RPMI8226 (cell line): Measurements from ENCODE around the gene OVAAL.

Source experiments
- DNase-seq: peaks from one replicate; pipeline ENCODE4 v3.0.0-alpha.2; 2015

OVAAL gene

DNA sequence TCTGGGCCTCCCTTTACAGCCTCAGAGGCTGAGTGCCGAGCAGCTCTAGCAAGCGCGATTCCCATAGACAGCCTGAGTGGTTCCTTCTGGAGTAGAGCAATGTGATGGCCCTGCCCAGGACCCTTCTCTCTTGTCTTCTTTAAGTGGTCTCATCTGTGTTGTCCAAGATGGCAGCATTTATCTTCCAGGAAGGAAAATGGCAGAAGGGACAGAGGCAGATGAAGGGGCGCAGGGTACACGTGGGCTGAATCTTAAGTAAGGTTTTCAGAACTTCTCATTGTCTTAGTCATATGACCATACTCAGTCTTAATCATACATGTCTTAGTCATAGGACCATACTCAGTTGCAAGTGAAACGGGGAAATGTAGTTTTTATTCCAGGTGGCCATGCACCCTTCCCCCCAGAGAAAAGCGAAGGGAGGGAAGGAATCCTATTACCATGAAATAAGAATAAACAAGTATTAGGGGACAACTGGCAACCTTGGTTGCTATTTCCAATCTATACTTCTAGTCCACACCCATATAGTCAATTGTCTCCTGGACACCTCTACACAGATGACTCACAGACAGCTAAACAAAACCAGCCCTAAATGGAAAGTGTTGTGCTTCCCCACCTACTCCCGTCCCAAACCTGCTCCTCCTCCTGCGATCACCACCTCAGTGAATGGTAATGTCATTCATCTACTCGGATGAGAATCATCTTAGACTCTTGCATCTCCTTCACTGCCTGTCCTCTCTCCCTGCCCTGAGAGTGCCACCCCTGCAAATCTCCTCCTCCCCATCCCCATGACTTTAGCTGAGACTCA lies 13.3 kb downstream of the OVAAL start:
- no peak for DNase-seq

DNA sequence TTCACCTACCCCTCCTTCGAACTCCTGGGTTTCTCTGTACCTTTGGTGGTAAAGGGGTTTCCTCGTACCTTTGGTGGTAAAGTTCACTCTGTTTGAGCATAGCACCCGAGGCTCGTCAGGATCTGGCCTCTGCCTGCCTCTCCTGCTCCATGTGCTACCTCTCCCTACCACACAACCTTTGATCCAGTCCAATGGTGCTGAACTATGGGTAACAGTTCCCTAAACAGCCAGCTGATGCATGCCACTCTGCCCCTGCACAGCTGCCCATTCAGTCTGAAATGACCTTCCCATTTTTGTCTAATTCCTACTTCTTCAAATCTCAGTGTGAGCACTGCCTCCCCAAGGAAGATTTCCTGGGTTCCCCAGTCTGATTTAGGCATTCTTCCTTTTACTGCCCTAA lies 14.0 kb downstream of the OVAAL start:
- DNase-seq: no peak

DNA sequence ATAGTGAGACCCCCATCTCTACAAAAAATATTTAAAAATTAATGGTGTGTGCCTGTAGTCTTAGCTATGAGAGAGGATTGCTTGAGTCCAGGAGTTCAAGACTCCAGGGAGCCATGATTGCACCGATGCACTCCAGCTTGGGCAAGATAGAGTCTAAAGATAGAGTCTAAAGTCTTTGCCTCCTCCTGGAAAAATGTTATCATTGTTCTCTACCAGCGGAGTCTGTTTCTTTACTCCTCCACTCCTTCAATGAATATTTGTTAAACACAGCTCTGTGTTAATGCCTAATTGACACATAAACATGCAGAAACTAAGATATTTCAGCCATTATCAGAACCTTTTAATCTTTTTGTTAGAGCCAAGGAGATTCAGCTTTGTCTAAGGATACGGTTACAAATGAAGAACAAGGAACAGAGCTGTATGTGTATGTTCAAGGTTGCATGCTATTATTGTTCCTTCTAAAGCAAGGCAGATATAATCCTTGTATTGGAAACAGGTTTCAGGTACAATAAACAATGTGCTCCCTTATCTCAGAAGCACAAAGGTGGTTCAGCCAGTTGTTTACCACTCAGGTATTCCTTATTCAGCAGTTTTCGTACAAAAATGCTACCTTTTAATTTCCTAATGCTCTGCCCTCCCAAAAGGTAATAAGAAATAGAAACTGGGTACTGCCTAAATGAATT lies 15.4 kb downstream of the OVAAL start:
- DNase-seq: peak; percentile 18

GRCh38 chr1:180577361-180577760 lies 18.6 kb downstream of the OVAAL start:
- no peak for DNase-seq

DNA sequence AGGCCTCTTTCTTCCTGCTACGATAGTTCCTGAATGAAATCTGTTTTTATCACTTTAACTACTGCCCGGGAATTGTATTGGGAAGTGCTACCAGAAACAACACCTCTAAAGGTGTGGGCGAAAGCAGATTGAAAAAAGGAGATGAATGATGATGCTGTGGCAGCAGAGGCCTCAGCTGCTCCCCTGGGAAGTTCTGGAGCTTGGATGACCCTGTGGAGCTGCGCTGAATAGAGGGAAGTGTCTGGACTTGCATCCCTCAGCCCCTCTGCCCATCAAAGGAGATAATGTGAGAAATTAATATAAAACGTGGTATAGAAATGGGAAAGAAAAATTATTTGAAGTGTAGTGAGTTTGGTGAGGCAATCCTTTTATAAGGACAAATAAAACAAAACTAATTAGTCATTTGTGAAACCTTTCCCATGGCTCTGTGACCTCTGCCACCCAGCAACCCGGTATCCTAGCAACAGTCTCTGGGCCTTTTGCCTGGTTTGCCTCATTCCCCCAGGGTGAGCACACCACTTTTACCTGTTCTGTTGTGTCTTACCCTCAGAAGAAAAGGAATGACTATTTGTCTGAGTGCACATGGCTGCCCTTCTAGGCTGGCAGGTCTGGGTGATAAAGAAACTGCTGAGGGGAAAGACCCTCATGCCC lies 21.3 kb downstream of the OVAAL start:
- peak; percentile 18 for DNase-seq

DNA sequence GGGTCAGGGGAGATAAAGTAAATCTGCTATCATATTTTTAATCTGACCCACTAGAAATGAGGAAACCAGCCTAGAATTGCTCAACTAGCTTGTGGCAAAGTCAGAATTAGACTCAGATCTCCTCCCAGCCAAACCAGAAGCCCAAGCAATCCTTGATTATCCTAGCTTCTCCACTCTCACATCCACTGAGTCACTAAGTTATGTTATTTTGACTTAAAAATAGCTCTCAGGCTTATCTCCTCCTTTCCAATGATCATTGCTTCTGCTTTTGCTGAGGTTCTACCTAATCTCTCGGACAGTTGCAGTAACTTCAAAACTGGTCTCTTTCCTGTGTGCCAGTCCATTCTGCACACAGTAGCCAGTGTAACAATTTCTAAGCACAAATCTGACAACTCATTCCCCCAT lies 22.9 kb downstream of the OVAAL start:
- no peak for DNase-seq

DNA sequence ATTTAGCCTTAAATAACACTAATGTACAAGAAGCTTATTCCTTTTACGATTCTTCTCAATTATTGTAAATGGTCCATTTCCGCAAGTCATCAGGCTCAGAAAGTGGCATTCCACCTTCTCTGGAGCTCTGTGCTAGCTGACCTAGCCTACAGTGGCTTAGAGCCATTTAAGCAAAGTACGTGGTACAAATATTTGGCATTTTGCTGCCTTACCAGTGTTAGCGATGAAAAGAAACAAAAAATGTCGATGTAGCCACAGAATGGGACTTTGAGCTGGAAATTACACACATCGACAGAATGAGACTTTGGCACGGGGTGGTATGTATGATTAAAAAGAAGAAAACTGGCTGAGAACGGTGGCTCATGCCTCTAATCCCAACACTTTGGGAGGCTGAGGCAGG lies 26.1 kb downstream of the OVAAL start:
- no peak for DNase-seq

DNA sequence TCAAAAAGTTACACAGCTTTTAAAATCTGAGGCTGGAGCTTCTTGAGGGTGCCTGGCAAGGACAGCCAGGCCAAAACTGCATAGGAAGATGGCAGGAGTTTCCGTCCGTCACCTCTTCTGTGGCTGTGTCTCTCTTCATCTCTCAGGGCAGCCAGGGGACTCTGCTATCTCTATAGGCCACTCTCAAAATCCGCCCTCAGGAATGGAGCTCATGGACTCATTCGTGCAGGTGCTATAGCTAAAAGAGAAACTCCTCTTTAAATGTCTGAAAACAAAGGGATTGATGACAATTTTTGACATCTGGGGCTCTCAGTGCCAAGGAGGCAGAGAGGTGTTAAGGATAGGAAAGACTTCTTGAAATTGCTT lies 27.2 kb downstream of the OVAAL start:
- no peak for DNase-seq

GRCh38 chr1:180586671-180587155 lies 27.9 kb downstream of the OVAAL start:
- DNase-seq: no peak

DNA sequence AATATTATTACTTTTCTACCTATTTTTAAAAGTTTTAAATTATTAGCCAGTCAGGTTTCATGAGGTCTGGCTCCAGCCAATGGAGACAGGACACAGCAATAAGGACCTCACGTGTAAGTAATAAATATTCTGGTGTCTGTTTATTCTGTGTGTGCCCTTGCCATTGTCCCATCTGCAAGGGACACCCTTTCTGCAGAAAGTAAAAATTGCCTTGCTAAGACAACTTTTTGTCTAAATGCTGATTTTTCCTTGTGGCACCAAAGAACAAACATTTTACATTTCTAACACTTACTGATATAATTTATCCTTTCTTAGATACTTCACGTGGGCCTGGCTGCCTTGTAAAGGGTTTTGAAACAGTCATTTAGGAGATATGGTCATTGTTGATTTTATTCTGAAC lies 29.4 kb downstream of the OVAAL start:
- no peak for DNase-seq

DNA sequence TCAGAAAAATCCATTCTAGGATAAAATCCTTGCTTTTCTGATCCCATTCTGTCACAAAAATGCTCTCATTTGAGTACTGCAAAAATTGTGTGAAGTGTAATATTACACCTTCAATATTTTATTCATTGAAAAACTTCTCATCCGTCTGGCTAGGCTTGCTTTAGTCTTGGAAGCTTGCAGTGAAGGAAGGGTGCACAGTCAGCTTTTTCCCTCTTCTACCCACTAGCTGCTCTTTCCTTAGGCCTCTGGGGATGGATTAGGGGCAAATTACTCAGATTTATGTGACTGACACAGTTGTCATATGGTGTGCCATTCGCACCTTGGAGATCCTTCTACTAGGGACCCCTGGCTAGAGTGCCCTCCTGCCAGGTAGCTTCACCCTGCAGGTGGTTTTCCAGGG lies 32.1 kb downstream of the OVAAL start:
- DNase-seq: no peak

DNA sequence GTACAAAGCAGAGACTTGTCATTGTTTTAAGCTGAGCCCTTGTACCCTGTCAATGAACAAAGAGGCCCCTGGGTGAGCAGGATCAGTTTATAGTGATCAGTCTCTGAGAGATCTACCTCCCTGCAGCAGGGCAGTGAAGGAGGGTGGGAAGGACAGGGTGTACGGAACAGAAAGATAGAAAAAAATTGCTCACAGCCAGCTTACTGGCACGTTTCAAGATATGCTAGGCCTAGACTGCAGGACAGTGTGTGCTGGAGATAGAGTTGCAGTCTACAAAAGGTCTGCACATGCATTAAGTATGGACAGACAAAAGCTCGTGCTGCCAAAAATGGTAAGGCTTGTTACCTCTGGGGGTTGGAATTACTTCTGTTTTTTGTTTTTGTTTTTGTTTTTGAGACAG lies 34.6 kb downstream of the OVAAL start:
- DNase-seq: no peak

- DNase-seq: no peak
These were observed 36.0 kb downstream of the OVAAL start for GRCh38 chr1:180594723-180595122.

- DNase-seq: no peak
These were observed 37.2 kb downstream of the OVAAL start for GRCh38 chr1:180595966-180596365.

DNA sequence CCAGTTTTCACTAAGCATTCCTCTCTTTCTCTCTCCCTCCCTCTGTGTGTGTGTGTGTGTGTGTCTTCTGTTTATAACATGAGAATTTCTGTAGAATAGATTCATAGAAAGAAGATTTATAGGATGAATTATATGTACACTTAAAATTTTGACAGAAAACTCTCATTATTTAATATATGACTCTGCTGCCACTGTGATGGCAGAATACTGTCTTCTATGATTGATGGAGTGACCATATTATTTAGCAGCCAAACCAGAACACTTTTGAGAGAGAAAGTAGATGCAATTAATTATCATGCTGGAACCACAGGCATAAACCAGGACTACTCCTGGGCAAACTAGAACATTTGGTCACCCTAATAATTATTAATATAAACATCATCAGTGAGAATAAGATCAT lies 38.8 kb downstream of the OVAAL start:
- DNase-seq: no peak

DNA sequence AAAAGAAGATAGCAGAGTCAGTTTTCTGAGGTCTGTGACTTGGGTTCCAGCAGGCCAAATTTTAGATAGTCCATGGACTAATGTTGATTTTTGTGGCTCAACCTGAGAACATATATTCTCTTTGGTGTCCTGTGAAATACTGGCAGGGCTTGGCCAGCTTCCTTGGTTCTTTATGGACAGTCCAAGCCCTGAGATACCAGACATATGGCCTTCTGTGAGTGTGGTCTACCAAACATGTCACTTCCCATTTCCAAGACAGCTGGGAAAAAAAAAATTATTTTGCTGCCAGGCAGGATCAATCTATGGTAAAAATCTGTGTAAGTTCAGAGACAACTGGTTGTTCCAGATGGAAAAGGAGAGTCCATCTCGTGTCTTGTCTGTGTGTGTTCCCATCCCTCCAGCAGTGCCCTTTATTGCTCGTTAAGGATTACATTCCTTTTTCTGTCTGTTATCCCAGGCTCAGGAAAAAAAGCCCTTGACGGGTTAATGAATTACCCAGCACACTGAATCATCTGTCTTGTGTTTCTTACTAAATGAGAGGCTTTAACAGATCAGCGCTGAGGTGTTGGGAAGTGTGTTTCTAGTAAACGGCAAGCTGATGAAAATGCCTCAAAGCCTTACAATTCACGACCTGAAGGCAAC lies 39.7 kb downstream of the OVAAL start:
- DNase-seq: no peak

DNA sequence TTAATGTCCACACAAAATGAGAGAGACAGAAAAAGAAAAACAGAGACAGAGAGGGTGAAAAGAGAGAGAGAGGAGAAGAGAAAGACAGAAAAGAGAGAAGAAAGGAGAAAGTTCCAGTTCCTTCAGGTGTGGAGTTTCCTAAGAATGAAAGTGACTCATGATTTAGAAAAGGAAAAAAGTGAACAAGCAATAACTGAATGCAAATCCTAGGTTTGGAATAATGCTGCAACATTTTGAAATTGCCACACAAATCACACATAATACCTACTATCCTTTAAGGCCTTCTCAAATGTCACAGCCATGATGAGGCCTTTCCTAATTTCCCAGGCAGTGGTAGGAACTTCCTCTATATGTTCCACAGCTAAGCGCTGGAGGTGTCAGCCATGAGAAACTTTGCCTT lies 41.6 kb downstream of the OVAAL start:
- no peak for DNase-seq

GRCh38 chr1:180601512-180601911 lies 42.7 kb downstream of the OVAAL start:
- DNase-seq: no peak

GRCh38 chr1:180603223-180603849 lies 44.6 kb downstream of the OVAAL start:
- DNase-seq: no peak

GRCh38 chr1:180603850-180604226 lies 45.1 kb downstream of the OVAAL start:
- no peak for DNase-seq

DNA sequence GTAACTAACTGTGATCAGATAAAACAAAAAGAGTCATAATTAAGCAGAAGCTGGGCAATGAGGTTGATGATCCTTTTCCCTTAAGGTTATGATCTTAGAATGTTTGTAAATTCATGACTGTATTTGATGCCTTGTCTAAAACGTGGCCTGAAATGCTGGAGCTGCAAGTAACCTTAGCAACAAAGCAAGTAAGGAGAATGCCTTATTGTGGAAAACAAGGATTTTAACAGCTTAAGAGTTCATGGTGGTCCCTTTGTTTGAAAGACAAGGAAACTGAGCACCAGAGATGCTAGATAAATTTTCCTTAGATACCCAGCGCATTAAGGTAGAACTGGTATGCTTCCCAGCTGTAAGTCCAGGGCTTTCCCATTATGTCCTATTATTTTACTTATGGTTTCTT lies 47.4 kb downstream of the OVAAL start:
- DNase-seq: no peak

DNA sequence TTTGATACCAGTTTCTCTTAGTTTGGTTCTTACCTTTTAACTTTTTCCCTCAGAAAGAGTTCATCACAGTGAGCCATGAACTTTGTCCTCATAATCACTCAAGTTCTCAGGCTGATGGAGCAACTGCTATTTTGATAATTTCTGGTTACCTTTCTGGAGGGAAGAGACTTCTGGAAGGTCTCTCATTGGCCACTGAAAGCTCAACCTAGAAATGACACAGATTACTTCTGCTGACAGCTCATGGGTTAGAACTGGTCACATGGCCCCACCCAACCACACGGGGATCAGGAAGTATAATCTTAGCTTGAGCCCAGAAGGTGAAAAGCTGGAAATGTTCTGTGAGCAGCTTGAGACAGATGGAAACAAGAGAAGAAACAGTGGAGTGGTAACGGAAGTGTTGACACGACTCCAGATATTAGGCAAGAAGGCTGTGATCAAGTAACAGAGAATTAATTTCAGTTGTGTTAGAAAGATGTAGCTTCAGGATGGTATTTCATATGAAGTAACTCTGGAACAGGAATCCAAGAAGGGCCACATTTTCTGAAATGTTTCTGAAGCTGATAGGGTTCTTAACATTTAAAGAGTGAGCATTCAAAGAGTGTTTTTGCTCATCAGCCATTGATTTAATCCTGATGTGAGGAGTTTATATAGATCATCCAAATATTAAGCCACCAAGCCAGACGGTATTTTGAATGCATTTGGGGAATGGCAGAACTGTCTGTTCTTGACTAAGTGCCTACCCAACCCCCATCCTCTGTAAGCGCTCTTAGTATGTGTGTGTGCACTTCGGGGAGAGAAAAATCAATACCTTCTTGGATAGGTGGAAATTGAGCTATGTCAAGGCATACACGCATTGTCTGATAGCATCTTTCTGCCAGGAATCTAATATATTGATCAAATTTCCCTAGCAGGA lies 51.1 kb downstream of the OVAAL start:
- no peak for DNase-seq
